Effector CD4-positive, alpha-beta T cell (primary cell): ENCODE data around the gene CKMT2. TPM values are rescaled to one million over a fixed set of nuclear protein-coding genes. Genes with fewer than 3 reads are reported as not detected.

ENCODE experiments used
- DNase-seq: peaks from one replicate; pipeline ENCODE4 v3.0.0-alpha.2; 2020
- total RNA-seq: gene quantifications from one replicate; lab custom pipeline; 2026; lab: John Stamatoyannopoulos, UW

CKMT2 gene
- total RNA-seq, result not detected

GRCh38 chr5:81233080-81233634 lies at the start of gene CKMT2:
Gene CKMT2, plus strand, starts transcription at chr5:81233322. Its CDS starts 17,811 bp downstream, at chr5:81251133.
- DNase-seq, result no peak

GRCh38 chr5:81183811-81184748 lies 49.0 kb upstream of the CKMT2 start:
- no peak for DNase-seq

- no peak for DNase-seq
Observed at GRCh38 chr5:81184749-81185110, 48.4 kb upstream of the CKMT2 start.

- DNase-seq, result no peak
Observed at GRCh38 chr5:81187885-81188284, 45.2 kb upstream of the CKMT2 start.

GRCh38 chr5:81188962-81189361 lies 44.2 kb upstream of the CKMT2 start:
- DNase-seq, result no peak

- no peak for DNase-seq
Observed at GRCh38 chr5:81189875-81190498, 43.1 kb upstream of the CKMT2 start.

GRCh38 chr5:81191726-81192372 lies 41.3 kb upstream of the CKMT2 start:
- no peak for DNase-seq

- DNase-seq, result no peak
Observed at GRCh38 chr5:81192373-81192750, 40.8 kb upstream of the CKMT2 start.

GRCh38 chr5:81194633-81195334 lies 38.3 kb upstream of the CKMT2 start:
- peak; percentile 69 for DNase-seq

GRCh38 chr5:81195335-81195929 lies 37.7 kb upstream of the CKMT2 start:
- no peak for DNase-seq

GRCh38 chr5:81202655-81203054 lies 30.5 kb upstream of the CKMT2 start:
- no peak for DNase-seq

GRCh38 chr5:81203729-81204128 lies 29.4 kb upstream of the CKMT2 start:
- DNase-seq, result no peak

- DNase-seq, result no peak
Observed at GRCh38 chr5:81204205-81204604, 28.9 kb upstream of the CKMT2 start.

- DNase-seq, result no peak
Observed at GRCh38 chr5:81205058-81205457, 28.1 kb upstream of the CKMT2 start.

- DNase-seq, result no peak
Observed at GRCh38 chr5:81207009-81207408, 26.1 kb upstream of the CKMT2 start.

GRCh38 chr5:81208904-81209303 lies 24.2 kb upstream of the CKMT2 start:
- no peak for DNase-seq

- no peak for DNase-seq
Observed at GRCh38 chr5:81209386-81209785, 23.7 kb upstream of the CKMT2 start.

- no peak for DNase-seq
Observed at GRCh38 chr5:81209869-81210493, 23.1 kb upstream of the CKMT2 start.

GRCh38 chr5:81212211-81212751 lies 20.8 kb upstream of the CKMT2 start:
- DNase-seq, result no peak

- DNase-seq, result no peak
Observed at GRCh38 chr5:81213070-81213469, 20.1 kb upstream of the CKMT2 start.

GRCh38 chr5:81214848-81215247 lies 18.3 kb upstream of the CKMT2 start:
- DNase-seq, result no peak

- DNase-seq, result no peak
Observed at GRCh38 chr5:81216152-81216551, 17.0 kb upstream of the CKMT2 start.
